HepG2 (cell line): ENCODE results near the gene FAR1. TPM values are rescaled to one million over a fixed set of nuclear protein-coding genes. Genes with fewer than 3 reads are reported as not detected.

ENCODE experiments used
- ATAC-seq: fragments of 200-7000 bp; cut with Tn5 transposase; 3 replicates; pipeline ENCODE4 v1.9.1; 2020; ENCODE audit warnings: mild to moderate bottlenecking, moderate library complexity
- BruUV-seq: library from RNA; stranded (reverse); fragments of 400-500 nt; replicated peaks from 2 replicates; lab custom pipeline; 2021; lab: Mats Ljungman, UMichigan
- CTCF ChIA-PET: fragments of 300-600 bp; formaldehyde crosslinking; extraction: SDS; loops from one replicate; lab custom pipeline; 2021; ENCODE audit warnings: low total read pairs, inconsistent platforms, low intra/inter-chr PET ratio; lab: Yijun Ruan, JAX
- POLR2A ChIA-PET: fragments of 350-600 bp; sonication (Branson Sonifier 250); formaldehyde crosslinking; loops from one replicate; lab custom pipeline; 2020; ENCODE audit warnings: antibody characterized with exemption, inconsistent platforms; lab: Yijun Ruan, JAX
- DNase-seq: peaks from one replicate; pipeline ENCODE4 v3.0.0-alpha.2; 2015; ENCODE audit warnings: low spot score
- FAIRE-seq: peaks from 3 replicates; lab custom pipeline; 2011; peaks lifted over from hg19 to GRCh38; lab: Jason Lieb, UNC
- H2AFZ ChIP-seq: one replicate; pipeline ENCODE4 v1.6.1; 2011; ENCODE audit warnings: low read length, inconsistent platforms
- H3K27ac ChIP-seq: fragments of 300-600 bp; 3 replicates; pipeline ENCODE4 v1.8.0; 2011; ENCODE audit warnings: mixed run types, mild to moderate bottlenecking, mixed read lengths, low read length, inconsistent platforms; ENCODE audit not compliant: insufficient read depth; ENCODE audit errors: extremely low read length
- H3K27me3 ChIP-seq, 2 experiments: fragments of 200-600 bp in 1 of 2; 2 replicates in 1 of 2; 3 replicates in 1 of 2; pipeline versions ENCODE4 v1.6.0 to v1.8.0; 2011; ENCODE audit warnings: low read length in 2 of 2, mild to moderate bottlenecking in 2 of 2, moderate library complexity in 2 of 2, inconsistent platforms in 1 of 2; ENCODE audit not compliant: insufficient read depth in 2 of 2, control insufficient read depth in 1 of 2
- H3K36me3 ChIP-seq, 2 experiments: fragments of 200-600 bp in 1 of 2; replicated peaks in 1 of 2; 2 replicates in 1 of 2; 3 replicates in 1 of 2; pipeline versions ENCODE4 v1.5.1 to v1.8.0; 2011; ENCODE audit warnings: low read length in 2 of 2, inconsistent platforms in 1 of 2; ENCODE audit not compliant: insufficient read depth in 2 of 2, control insufficient read depth in 1 of 2
- H3K4me1 ChIP-seq: 2 replicates; pipeline ENCODE4 v1.5.1; 2012; ENCODE audit warnings: low read length, inconsistent platforms; ENCODE audit not compliant: insufficient read depth
- H3K4me2 ChIP-seq: 2 replicates; pipeline ENCODE4 v1.6.0; 2011; ENCODE audit warnings: low read depth, low read length, inconsistent platforms
- H3K4me3 ChIP-seq, 3 experiments: fragments of 200-600 bp in 1 of 3; sonication (generic), shearing (Covaris generic) in 1 of 3; replicated peaks in 1 of 3; 2 replicates each; pipeline ENCODE4 v1.5.1; 2011 to 2016; ENCODE audit warnings: low read length in 3 of 3, inconsistent platforms in 2 of 3, low read depth in 2 of 3, mild to moderate bottlenecking in 2 of 3, control low read depth in 1 of 3, mixed read lengths in 1 of 3; ENCODE audit not compliant: insufficient read depth in 1 of 3
- H3K79me2 ChIP-seq: one replicate; pipeline ENCODE4 v1.6.1; 2011; ENCODE audit warnings: low read length, inconsistent platforms; ENCODE audit not compliant: insufficient read depth
- H3K9ac ChIP-seq: 2 replicates; pipeline ENCODE4 v1.6.0; 2011; ENCODE audit warnings: mild to moderate bottlenecking, low read depth, low read length, inconsistent platforms; ENCODE audit not compliant: insufficient read depth
- H3K9me3 ChIP-seq: 2 replicates; pipeline ENCODE4 v1.5.1; 2012; ENCODE audit warnings: mild to moderate bottlenecking, low read length
- H4K20me1 ChIP-seq: 2 replicates; pipeline ENCODE4 v1.6.0; 2011; ENCODE audit warnings: inconsistent platforms, mild to moderate bottlenecking, low read length, moderate library complexity; ENCODE audit not compliant: insufficient read depth
- AKNA ChIP-seq: sonication (generic); formaldehyde crosslinking; IDR thresholded peaks from 2 replicates; pipeline ENCODE4 v1.4.0; 2020; ENCODE audit warnings: missing genetic modification reagents, borderline replicate concordance
- HNRNPK ChIP-seq: fragments of 200-400 bp; formaldehyde crosslinking; IDR thresholded peaks from 2 replicates; pipeline ENCODE4 v1.6.1; 2018; ENCODE audit warnings: low read length, low read depth, moderate library complexity, mild to moderate bottlenecking; ENCODE audit not compliant: poor library complexity, severe bottlenecking
- NCOA5 ChIP-seq: sonication (generic); formaldehyde crosslinking; IDR thresholded peaks from 2 replicates; pipeline ENCODE4 v1.4.0; 2020; ENCODE audit warnings: missing genetic modification reagents
- PTBP1 ChIP-seq: fragments of 200-400 bp; formaldehyde crosslinking; IDR thresholded peaks from 2 replicates; pipeline ENCODE4 v1.6.1; 2018; ENCODE audit warnings: low read length, low read depth; ENCODE audit not compliant: poor library complexity, severe bottlenecking
- SIX1 ChIP-seq: sonication (generic); formaldehyde crosslinking; IDR thresholded peaks from 2 replicates; pipeline ENCODE4 v1.4.0; 2020; ENCODE audit warnings: missing genetic modification reagents, borderline replicate concordance
- ZNF12 ChIP-seq: sonication (generic); formaldehyde crosslinking; IDR thresholded peaks from 2 replicates; pipeline ENCODE4 v1.5.0; 2020; ENCODE audit warnings: missing genetic modification reagents
- ZNF562 ChIP-seq: sonication (generic); formaldehyde crosslinking; IDR thresholded peaks from 2 replicates; pipeline ENCODE4 v1.8.0; 2022; ENCODE audit warnings: missing genetic modification reagents, borderline replicate concordance
- ZNF572 ChIP-seq: sonication (generic); formaldehyde crosslinking; IDR thresholded peaks from 2 replicates; pipeline ENCODE4 v1.5.1; 2020; ENCODE audit warnings: mild to moderate bottlenecking, missing genetic modification reagents
- WGBS: methylation state at CpG from one replicate; pipeline ENCODE4 v1.1.6; 2017; ENCODE audit warnings: low lambda C conversion rate; 5-methylcytosine and 5-hydroxymethylcytosine counted together
- in situ Hi-C: cut with HindIII; loops from 2 replicates; pipeline ENCODE4 v1.10.0; 2017; ENCODE audit warnings: low pct_unique_long_range_greater_than_20kb; ENCODE audit not compliant: extremely low pct_ligation_motif_present
- intact Hi-C: fragments of 100-400 bp; cut with micrococcal nuclease; formaldehyde crosslinking; loops from one replicate; pipeline ENCODE4 v1.10.0; 2022; ENCODE audit not compliant: unreplicated experiment
- polyA plus RNA-seq, 8 experiments: library from polyadenylated mRNA; depleted of rRNA in 3 of 8; stranded (reverse) in 7 of 8; unstranded in 1 of 8; fragments of >200 nt; fragmentation: Illumina TruSeq in 4 of 8; extraction: Trizol in 4 of 8; gene quantifications; 2 replicates each; pipeline versions ENCODE4 v1.2.1 to v1.2.3, GENCODE V29; 2011 to 2016; ENCODE audit warnings: low read depth in 4 of 8, missing spikeins in 1 of 8, mixed read lengths in 1 of 8; ENCODE audit not compliant: insufficient read depth in 1 of 8
- total RNA-seq, 5 experiments: library from RNA; depleted of rRNA; stranded (reverse); fragments of >200 nt; fragmentation: Illumina TruSeq; extraction: Trizol; gene quantifications; 2 replicates each; pipeline ENCODE4 v1.2.3, GENCODE V29; 2016; ENCODE audit warnings: low read depth in 1 of 5
- TF ChIP-seq, protein P1 (sequence below): sonication (generic); formaldehyde crosslinking; IDR thresholded peaks from 2 replicates; pipeline ENCODE4 v1.5.0; 2020; ENCODE audit warnings: missing genetic modification reagents, mild to moderate bottlenecking, borderline replicate concordance
- TF ChIP-seq, protein P2 (sequence below): sonication (generic); formaldehyde crosslinking; IDR thresholded peaks from 2 replicates; pipeline ENCODE4 v1.5.1; 2020; ENCODE audit warnings: missing genetic modification reagents, mild to moderate bottlenecking, borderline replicate concordance

Gene FAR1
- total and polyA plus RNA-seq, 2 of the 13 experiments (the other 11 are each of a cell fraction or from before 2014, with no cell fraction given), result 0.40 to 0.95 TPM

DNA sequence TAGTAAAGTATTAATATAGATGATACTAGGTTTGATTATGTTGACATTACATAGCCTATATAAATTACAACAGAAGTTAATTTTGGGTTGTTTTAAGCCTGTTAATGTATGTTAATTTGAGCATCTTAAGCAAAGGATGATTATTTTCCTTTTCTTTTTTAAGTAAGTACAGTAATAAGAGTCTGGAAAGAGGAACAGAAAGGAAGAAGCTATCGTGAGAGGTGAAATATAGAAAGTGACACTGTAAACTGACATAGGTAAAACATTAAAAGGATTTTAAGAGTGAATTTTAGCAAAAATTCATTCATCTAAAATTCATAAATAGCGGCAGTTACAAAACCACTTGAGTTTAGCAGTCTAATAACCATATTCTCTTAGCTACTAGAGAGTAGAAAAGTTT, 45.5 kb downstream of the FAR1 start (continued):
- TF ChIP-seq HNRNPK, result no peak
- TF ChIP-seq PTBP1, result no peak
- TF ChIP-seq, protein P1, sequence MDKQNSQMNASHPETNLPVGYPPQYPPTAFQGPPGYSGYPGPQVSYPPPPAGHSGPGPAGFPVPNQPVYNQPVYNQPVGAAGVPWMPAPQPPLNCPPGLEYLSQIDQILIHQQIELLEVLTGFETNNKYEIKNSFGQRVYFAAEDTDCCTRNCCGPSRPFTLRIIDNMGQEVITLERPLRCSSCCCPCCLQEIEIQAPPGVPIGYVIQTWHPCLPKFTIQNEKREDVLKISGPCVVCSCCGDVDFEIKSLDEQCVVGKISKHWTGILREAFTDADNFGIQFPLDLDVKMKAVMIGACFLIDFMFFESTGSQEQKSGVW (CRISPR knock-in tag), result no peak
- TF ChIP-seq NCOA5 (CRISPR knock-in tag), result no peak
- TF ChIP-seq AKNA (CRISPR knock-in tag), result no peak
- TF ChIP-seq ZNF572 (CRISPR knock-in tag), result no peak

DNA sequence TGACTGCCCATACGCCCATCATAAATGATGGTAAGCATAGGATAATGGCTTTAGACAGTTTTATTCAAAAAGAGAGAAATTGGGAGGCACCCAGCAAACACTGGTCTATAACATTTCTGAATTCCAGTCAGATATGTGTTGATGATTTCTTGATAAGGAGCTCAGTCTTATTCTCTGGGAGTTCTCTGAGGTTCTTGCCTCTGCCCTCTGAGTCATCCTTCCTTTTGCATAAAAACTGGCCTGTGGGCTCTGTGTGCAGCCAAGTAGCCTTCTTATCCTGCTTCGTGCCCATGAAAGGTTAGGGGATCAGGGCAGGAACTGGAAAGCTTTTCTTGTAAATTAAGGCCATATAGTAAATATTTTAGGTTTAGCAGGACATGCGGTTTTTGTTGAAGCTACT, 48.9 kb downstream of the FAR1 start:
- ChIA-PET CTCF (no interaction called here), POLR2A (no interaction called here)
- ATAC-seq (no peak), FAIRE-seq (no peak), DNase-seq (no peak)
- 12% methylated on average over 3 of the region's 3 CpGs for WGBS
- Histone ChIP-seq H2AFZ (no peak overlapping the region), H3K4me2 (no peak overlapping the region), H3K36me3 (no peaks in the 10 kb centered on the region), H3K9me3 (no peaks in the 10 kb centered on the region), H3K27ac (no peak overlapping the region), H4K20me1 (no peaks in the 10 kb centered on the region), H3K9ac (no peak overlapping the region), H3K79me2 (no peaks in the 10 kb centered on the region), H3K4me1 (no peaks in the 10 kb centered on the region), H3K4me3 (no peak overlapping the region), H3K27me3 (no peaks in the 10 kb centered on the region)
- in situ Hi-C loops, result no loop called here
- BruUV-seq, result no TSS peak
- intact Hi-C loops, result no loop called here
- no peak for TF ChIP-seq SIX1 (CRISPR knock-in tag)
- TF ChIP-seq ZNF12, result no peak
- TF ChIP-seq, protein P2, sequence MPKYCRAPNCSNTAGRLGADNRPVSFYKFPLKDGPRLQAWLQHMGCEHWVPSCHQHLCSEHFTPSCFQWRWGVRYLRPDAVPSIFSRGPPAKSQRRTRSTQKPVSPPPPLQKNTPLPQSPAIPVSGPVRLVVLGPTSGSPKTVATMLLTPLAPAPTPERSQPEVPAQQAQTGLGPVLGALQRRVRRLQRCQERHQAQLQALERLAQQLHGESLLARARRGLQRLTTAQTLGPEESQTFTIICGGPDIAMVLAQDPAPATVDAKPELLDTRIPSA (CRISPR knock-in tag), result no peak
- no peak for TF ChIP-seq ZNF562 (CRISPR knock-in tag)
